H1 (cell line): ENCODE results near the gene HELT. TPM values are rescaled to one million over a fixed set of nuclear protein-coding genes. Genes with fewer than 3 reads are reported as not detected.

Source experiments
- polyA plus RNA-seq, 7 experiments: library from polyadenylated mRNA; depleted of rRNA in 3 of 7; stranded (reverse) in 5 of 7; unstranded in 2 of 7; fragments of >200 nt in 5 of 7; fragments of 200-250 nt in 2 of 7; gene quantifications; 1 replicate in 5 of 7; 2 replicates in 1 of 7; 4 replicates in 1 of 7; pipeline versions ENCODE4 v1.2.1 to v1.2.3, GENCODE V29; 2011 to 2013; ENCODE audit warnings: missing spikeins in 2 of 7, mixed read lengths in 2 of 7
- total RNA-seq: library from RNA; stranded (reverse); fragmentation: NEBNext Ultra II Directional; extraction: Animal tissue kit (Norgen Biotek cat#: 25700); gene quantifications from 2 replicates; pipeline ENCODE4 v1.2.1, GENCODE V29; 2021
- TF ChIP-seq, protein P1 (sequence below): IDR thresholded peaks from 2 replicates; pipeline ENCODE4 v1.6.1; 2012; ENCODE audit warnings: low read length, inconsistent platforms

Gene HELT
- total and polyA plus RNA-seq, 2 of the 8 experiments (the other 6 are each of a cell fraction or from before 2014, with no cell fraction given) = 0.32 to 0.35 TPM

DNA sequence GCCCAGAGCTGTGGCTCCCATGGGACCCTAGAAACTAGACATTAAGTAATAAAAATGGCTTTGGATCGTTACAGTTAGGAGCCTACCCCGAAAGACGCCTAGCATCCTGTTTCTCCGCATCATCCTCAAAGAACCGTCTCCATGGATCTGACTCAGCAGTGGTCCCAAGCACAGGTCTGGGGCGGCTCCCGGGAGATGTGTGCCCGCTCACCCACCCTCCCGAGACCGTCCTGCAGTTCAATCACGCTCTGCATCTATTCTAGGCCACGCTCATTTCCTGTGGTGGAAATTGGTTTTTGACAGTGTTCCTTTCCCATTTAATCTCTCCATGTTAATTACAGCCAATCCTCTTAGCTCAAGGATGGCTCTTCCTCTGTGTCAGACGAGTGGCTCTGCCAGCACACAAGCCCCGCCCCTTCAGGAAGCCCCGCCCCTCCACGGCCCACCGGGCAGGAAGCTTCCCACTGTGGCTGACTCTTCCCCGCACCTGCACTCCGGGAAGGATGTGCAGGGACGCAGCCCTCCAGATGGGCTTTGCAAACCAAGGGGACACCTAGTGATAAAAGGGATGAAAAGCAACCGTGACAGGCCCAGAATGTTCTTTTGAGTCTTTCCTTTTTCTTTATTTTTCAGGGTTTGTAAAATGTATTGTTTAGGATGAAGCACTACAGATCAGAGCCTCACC is 34.5 kb upstream of the HELT start (continued):
- TF ChIP-seq, protein P1, sequence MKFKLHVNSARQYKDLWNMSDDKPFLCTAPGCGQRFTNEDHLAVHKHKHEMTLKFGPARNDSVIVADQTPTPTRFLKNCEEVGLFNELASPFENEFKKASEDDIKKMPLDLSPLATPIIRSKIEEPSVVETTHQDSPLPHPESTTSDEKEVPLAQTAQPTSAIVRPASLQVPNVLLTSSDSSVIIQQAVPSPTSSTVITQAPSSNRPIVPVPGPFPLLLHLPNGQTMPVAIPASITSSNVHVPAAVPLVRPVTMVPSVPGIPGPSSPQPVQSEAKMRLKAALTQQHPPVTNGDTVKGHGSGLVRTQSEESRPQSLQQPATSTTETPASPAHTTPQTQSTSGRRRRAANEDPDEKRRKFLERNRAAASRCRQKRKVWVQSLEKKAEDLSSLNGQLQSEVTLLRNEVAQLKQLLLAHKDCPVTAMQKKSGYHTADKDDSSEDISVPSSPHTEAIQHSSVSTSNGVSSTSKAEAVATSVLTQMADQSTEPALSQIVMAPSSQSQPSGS = no peak
